IPS-20b (cell line): ENCODE results near the gene CDCA3.

ENCODE experiments used
- H3K27ac ChIP-seq: one replicate; pipeline ENCODE4 v1.5.1; 2013; ENCODE audit warnings: low read length
- H3K27me3 ChIP-seq: 2 replicates; pipeline ENCODE4 v1.6.1; 2013; ENCODE audit warnings: mild to moderate bottlenecking, low read length, inconsistent platforms; ENCODE audit not compliant: insufficient read depth
- H3K36me3 ChIP-seq: 2 replicates; pipeline ENCODE4 v1.6.1; 2013; ENCODE audit warnings: low read depth, mild to moderate bottlenecking, inconsistent platforms, low read length, moderate library complexity; ENCODE audit not compliant: insufficient read depth
- H3K4me1 ChIP-seq: 2 replicates; pipeline ENCODE4 v1.6.1; 2013; ENCODE audit warnings: mild to moderate bottlenecking, control low read depth, inconsistent platforms, low read length, moderate library complexity; ENCODE audit not compliant: insufficient read depth
- H3K4me3 ChIP-seq: 2 replicates; pipeline ENCODE4 v1.5.1; 2013; ENCODE audit warnings: mild to moderate bottlenecking, low read length, inconsistent platforms
- H3K9ac ChIP-seq: 2 replicates; pipeline ENCODE4 v1.6.1; 2013; ENCODE audit warnings: low read depth, mild to moderate bottlenecking, inconsistent platforms, low read length, moderate library complexity
- H3K9me3 ChIP-seq: 2 replicates; pipeline ENCODE4 v1.6.1; 2013; ENCODE audit warnings: mild to moderate bottlenecking, low read depth, low read length, inconsistent platforms; ENCODE audit not compliant: insufficient read depth

Gene CDCA3

GRCh38 chr12:6827982-6828780 lies 22.9 kb downstream of the CDCA3 start, which contains the start of gene P3H3:
Gene P3H3, plus strand, starts transcription at chr12:6828407. Its CDS starts 34 bp downstream, at chr12:6828441.
- Histone ChIP-seq H3K36me3 (peaks cover 28% of the 10 kb centered on the region), H3K9ac (peak within 1 kb of the TSS; percentile 94), H3K27me3 (peaks cover 26% of the 10 kb centered on the region), H3K4me1 (peaks cover 11% of the 10 kb centered on the region; the same call in 1 of the 2 replicates), H3K9me3 (no peaks in the 10 kb centered on the region), H3K4me3 (peak within 1 kb of the TSS; percentile 95), H3K27ac (peak within 1 kb of the TSS; percentile 78)

- no peaks in the 10 kb centered on the region for H3K9me3 ChIP-seq
- peaks cover 26% of the 10 kb centered on the region for H3K36me3 ChIP-seq
- H3K27me3 ChIP-seq = peaks cover 33% of the 10 kb centered on the region
- H3K4me1 ChIP-seq = peaks cover 16% of the 10 kb centered on the region; the same call in 1 of the 2 replicates
- H3K4me3 ChIP-seq = peak overlapping the region; percentile 57; the same call in 1 of the 2 replicates
- no peak overlapping the region for H3K27ac ChIP-seq
- H3K9ac ChIP-seq = peak overlapping the region; percentile 59; the same call in 1 of the 2 replicates
Observed at GRCh38 chr12:6827437-6827911, 23.6 kb downstream of the CDCA3 start.

- Histone ChIP-seq H3K4me1 (peaks cover 22% of the 10 kb centered on the region; the same call in 1 of the 2 replicates), H3K27ac (no peak overlapping the region), H3K4me3 (peak overlapping the region; percentile 57; the same call in 1 of the 2 replicates), H3K36me3 (peaks cover 20% of the 10 kb centered on the region), H3K9ac (peak overlapping the region; percentile 59; the same call in 1 of the 2 replicates), H3K9me3 (no peaks in the 10 kb centered on the region), H3K27me3 (peaks cover 39% of the 10 kb centered on the region)
Observed at GRCh38 chr12:6826734-6827436, 24.2 kb downstream of the CDCA3 start.

GRCh38 chr12:6826125-6826733 lies 24.9 kb downstream of the CDCA3 start:
- Histone ChIP-seq H3K9me3 (no peaks in the 10 kb centered on the region), H3K4me1 (peaks cover 22% of the 10 kb centered on the region; the same call in 1 of the 2 replicates), H3K36me3 (peaks cover 13% of the 10 kb centered on the region), H3K27me3 (peaks cover 39% of the 10 kb centered on the region), H3K4me3 (no peak overlapping the region), H3K9ac (no peak overlapping the region), H3K27ac (no peak overlapping the region)

- H3K4me3 ChIP-seq = peak overlapping the region; percentile 54; the same call in 1 of the 2 replicates
- H3K9ac ChIP-seq = no peak overlapping the region
- H3K9me3 ChIP-seq = no peaks in the 10 kb centered on the region
- peaks cover 7% of the 10 kb centered on the region for H3K36me3 ChIP-seq
- peaks cover 39% of the 10 kb centered on the region for H3K27me3 ChIP-seq
- no peak overlapping the region for H3K27ac ChIP-seq
- H3K4me1 ChIP-seq = peaks cover 28% of the 10 kb centered on the region
Observed at GRCh38 chr12:6825398-6826124, 25.5 kb downstream of the CDCA3 start.

- Histone ChIP-seq H3K4me3 (peak overlapping the region; percentile 54; the same call in 1 of the 2 replicates), H3K27me3 (peaks cover 40% of the 10 kb centered on the region), H3K27ac (no peak overlapping the region), H3K36me3 (0 out of 2 replicates have a peak, but pooled peaks cover under 1% of the 10 kb centered on the region), H3K9me3 (no peaks in the 10 kb centered on the region), H3K9ac (no peak overlapping the region), H3K4me1 (peaks cover 29% of the 10 kb centered on the region)
Observed at GRCh38 chr12:6824901-6825381, 26.1 kb downstream of the CDCA3 start.

- no peak overlapping the region for H3K9ac ChIP-seq
- no peaks in the 10 kb centered on the region for H3K9me3 ChIP-seq
- no peak overlapping the region for H3K4me3 ChIP-seq
- H3K27me3 ChIP-seq = peaks cover 47% of the 10 kb centered on the region
- H3K27ac ChIP-seq = no peak overlapping the region
- peaks cover 31% of the 10 kb centered on the region for H3K4me1 ChIP-seq
- H3K36me3 ChIP-seq = no peaks in the 10 kb centered on the region
Observed at GRCh38 chr12:6824085-6824775, 26.9 kb downstream of the CDCA3 start.

GRCh38 chr12:6823182-6824084 lies 27.7 kb downstream of the CDCA3 start:
- Histone ChIP-seq H3K9ac (no peak overlapping the region), H3K9me3 (no peaks in the 10 kb centered on the region), H3K27me3 (peaks cover 47% of the 10 kb centered on the region), H3K4me3 (no peak overlapping the region), H3K4me1 (peaks cover 34% of the 10 kb centered on the region), H3K27ac (no peak overlapping the region), H3K36me3 (no peaks in the 10 kb centered on the region)

GRCh38 chr12:6822426-6823135 lies 28.5 kb downstream of the CDCA3 start:
- Histone ChIP-seq H3K27ac (no peak overlapping the region), H3K4me1 (peaks cover 34% of the 10 kb centered on the region), H3K9ac (peak overlapping the region; percentile 73; the same call in 1 of the 2 replicates), H3K27me3 (peaks cover 47% of the 10 kb centered on the region), H3K9me3 (no peaks in the 10 kb centered on the region), H3K36me3 (no peaks in the 10 kb centered on the region), H3K4me3 (peak overlapping the region; percentile 79)
